NT2/D1 (cell line): ENCODE measurements around the gene XIRP2.

Experiments
- YY1 ChIP-seq: IDR thresholded peaks from 2 replicates; pipeline ENCODE4 v1.6.1; 2011; ENCODE audit not compliant: insufficient read length, insufficient read depth
- ZNF274 ChIP-seq: IDR thresholded peaks from 2 replicates; pipeline ENCODE4 v1.6.1; 2011; ENCODE audit warnings: mild to moderate bottlenecking, low read depth, low read length

- no peak for TF ChIP-seq ZNF274
- no peak for TF ChIP-seq YY1
Observed at GRCh38 chr2:166969486-166969885, 81.2 kb downstream of the XIRP2 start.
